NCI-H2081 (cell line): ENCODE data around the gene RUBCNL.

ENCODE experiments used
- DNase-seq, 2 experiments: peaks; one replicate each; lab custom pipeline; 2025; lab: John Stamatoyannopoulos, UW

RUBCNL gene

GRCh38 chr13:46304546-46304945, 82.5 kb downstream of the RUBCNL start:
- DNase-seq, result no peak

DNA sequence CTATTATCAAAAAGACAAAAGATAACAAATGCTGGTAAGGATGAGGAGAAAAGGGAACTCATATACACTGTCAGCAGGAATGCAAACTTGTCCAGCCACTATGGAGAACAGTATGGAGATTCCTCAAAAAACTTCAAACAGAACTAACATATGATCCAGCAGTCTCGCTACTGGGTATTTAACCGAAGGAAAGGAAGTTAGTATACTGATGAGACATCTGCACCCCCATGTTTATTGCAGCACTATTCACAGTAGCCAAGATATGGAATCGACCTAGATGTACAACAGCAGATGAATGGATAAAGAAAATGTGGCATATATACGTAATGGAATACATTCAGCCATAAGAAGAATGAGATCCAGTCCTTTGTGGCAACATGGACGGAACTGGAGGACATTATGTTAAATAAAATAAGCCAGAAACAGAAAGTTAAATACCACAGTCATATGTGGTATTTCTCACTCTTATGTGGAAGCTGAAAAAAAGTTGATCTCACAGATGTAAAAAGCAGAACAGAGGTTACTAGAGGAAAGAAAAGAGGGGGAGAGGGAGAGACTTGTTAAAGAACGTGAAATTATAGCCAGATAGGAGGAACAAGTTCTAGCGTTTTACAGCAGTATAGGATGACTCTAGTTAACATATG, 83.2 kb downstream of the RUBCNL start:
- no peak for DNase-seq

- DNase-seq, result no peak
These were observed 89.7 kb downstream of the RUBCNL start for GRCh38 chr13:46297361-46297811.

DNA sequence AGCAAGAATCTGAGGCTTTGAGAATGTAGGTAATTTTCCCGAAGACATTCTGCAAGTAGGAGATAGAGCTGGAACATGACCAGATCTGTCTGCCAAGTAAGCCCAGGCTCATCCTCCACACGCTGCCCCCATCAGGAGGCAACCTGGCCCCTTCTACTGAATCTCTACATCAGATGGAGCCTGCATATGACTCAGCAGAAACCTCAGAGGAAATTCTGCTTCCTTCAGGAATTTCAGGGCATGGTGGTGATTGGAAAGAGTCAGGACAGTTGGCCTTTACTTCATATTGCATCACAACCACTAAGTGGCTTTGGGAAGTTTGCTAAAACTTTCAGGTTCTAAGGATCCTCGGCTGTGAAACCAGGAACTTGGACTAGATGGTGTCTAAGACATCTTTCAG, 90.1 kb downstream of the RUBCNL start:
- no peak for DNase-seq

- DNase-seq, result no peak
These were observed 90.8 kb downstream of the RUBCNL start for GRCh38 chr13:46296115-46296822.

DNA sequence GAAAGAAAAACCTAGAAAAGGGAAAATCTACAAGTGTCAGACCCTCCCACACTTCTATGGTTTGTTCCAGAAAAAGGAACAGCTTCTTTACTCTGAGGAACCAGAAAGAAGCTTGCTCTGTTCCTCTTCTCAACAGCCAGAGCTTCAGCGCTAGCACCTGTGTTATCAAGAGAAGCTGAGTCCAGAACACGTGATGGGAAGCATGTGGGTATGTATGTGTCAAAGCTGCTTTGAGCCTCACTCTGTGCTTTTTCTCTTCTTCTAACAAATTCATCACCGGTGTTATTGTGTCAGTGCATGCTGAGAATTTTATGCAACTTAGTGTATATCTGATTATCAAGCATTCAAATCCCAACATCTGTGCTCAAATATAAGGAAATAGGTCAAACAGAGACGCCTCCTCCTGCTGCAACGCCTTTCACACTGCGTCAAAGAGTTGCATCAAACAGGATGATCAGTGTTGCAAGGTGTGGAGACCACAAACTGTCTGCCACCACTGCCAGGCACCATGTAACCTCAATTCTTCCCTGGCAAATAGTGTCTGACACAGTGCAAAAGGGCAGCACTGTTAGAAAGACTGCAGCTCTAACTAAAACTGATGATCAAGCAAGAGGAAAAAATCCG, 91.4 kb downstream of the RUBCNL start:
- no peak for DNase-seq

DNA sequence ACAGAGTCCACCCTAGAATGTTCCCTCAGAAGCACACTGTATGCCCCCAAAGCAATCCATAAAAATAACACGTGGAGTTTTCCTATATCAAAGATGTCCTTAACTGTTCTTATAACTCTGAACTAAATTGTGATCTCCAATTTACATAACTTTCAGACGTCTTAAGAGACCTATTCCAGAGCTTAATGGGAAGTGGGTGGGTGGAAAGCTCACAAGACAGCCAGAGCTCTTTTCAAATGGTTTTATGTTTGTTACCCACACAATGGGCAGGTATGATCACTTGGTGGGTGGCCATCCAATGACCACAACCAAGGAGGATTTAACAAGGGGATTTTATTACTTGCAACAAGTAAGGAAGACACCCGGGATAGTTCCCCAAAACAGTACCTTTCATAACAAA, 93.6 kb downstream of the RUBCNL start:
- no peak for DNase-seq
